Thymus (tissue), 11 donors: Measurements from ENCODE around the gene LYRM4. TPM values are rescaled to one million over a fixed set of nuclear protein-coding genes. Genes with fewer than 3 reads are reported as not detected.

Source experiments
- DNase-seq, 9 donors: peaks; one replicate each; pipeline ENCODE4 v3.0.0-alpha.2; 2013; ENCODE audit warnings: low spot score in 9 of 9, low read depth in 6 of 9, missing footprints in 1 of 9
- H3K27ac ChIP-seq, 2 donors: one replicate each; pipeline ENCODE4 v1.5.1; 2013; ENCODE audit warnings: control low read depth in 1 of 2, low read depth in 1 of 2, low read length in 1 of 2, mild to moderate bottlenecking in 1 of 2, moderate library complexity in 1 of 2
- H3K27me3 ChIP-seq, 2 donors: one replicate each; pipeline ENCODE4 v1.5.1; 2013; ENCODE audit warnings: low read length in 1 of 2; ENCODE audit not compliant: control insufficient read depth in 2 of 2, insufficient read depth in 1 of 2
- H3K36me3 ChIP-seq, 2 donors: one replicate each; pipeline ENCODE4 v1.5.1; 2013; ENCODE audit warnings: low read length in 1 of 2, mild to moderate bottlenecking in 1 of 2, moderate library complexity in 1 of 2; ENCODE audit not compliant: control insufficient read depth in 2 of 2, insufficient read depth in 2 of 2
- H3K4me1 ChIP-seq, 2 donors: one replicate each; pipeline ENCODE4 v1.5.1; 2013; ENCODE audit warnings: low read length in 2 of 2; ENCODE audit not compliant: control insufficient read depth in 2 of 2, insufficient read depth in 2 of 2
- H3K4me3 ChIP-seq, 2 donors: one replicate each; pipeline ENCODE4 v1.5.1; 2013; ENCODE audit warnings: low read length in 2 of 2, control low read depth in 1 of 2, mild to moderate bottlenecking in 1 of 2
- H3K9me3 ChIP-seq, 2 donors: one replicate each; pipeline ENCODE4 v1.5.1; 2013; ENCODE audit warnings: low read length in 1 of 2, mild to moderate bottlenecking in 1 of 2; ENCODE audit not compliant: control insufficient read depth in 2 of 2, insufficient read depth in 1 of 2
- WGBS: extraction: QIAGEN DNeasy Blood & Tissue Kit; methylation state at CpG from one replicate; pipeline ENCODE4 v1.1.7; 2013; 5-methylcytosine and 5-hydroxymethylcytosine counted together
- polyA plus RNA-seq: library from polyadenylated mRNA; stranded (reverse); fragments of 200-250 nt; gene quantifications from one replicate; pipeline ENCODE4 v1.2.3, GENCODE V29; 2013
- total RNA-seq: library from RNA; stranded (reverse); fragments of 120-200 nt; gene quantifications from one replicate; pipeline ENCODE4 v1.2.4, GENCODE V29; 2013
- donor health status: healthy.

LYRM4 gene
- total and polyA plus RNA-seq, 2 donors, result 31.6 to 33.7 TPM

DNA sequence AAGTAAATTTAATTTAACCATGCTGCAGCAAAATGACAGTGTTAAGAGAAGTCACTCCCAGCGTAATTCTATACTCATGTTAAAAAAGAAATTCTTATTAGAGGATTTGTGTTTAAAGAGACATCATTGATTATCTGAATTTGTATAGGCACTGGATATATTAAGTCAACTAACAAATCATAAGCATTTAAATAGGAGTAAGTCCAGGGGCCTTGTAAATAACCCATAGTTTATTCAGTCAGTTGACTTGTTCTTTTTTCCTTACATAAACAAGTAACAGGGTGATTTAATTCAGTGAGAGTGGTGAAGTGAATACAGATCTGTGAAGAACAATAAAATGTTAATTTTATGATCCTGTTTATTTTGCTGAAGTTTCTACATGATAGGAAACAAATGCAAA lies 22.4 kb downstream of the LYRM4 start:
- Histone ChIP-seq H3K4me3 (no peak overlapping the region), H3K27me3 (no peaks in the 10 kb centered on the region), H3K27ac (no peak overlapping the region), H3K4me1 (no peaks in the 10 kb centered on the region), H3K9me3 (no peaks in the 10 kb centered on the region), H3K36me3 (peaks cover 0 to 10% of the 10 kb centered on the region in 2 donors)
- WGBS, result 96% methylated on average over 1 of the region's 1 CpG
- DNase-seq, result no peak

GRCh38 chr6:5237805-5238204 lies 22.9 kb downstream of the LYRM4 start:
- 96% methylated on average over 4 of the region's 4 CpGs for WGBS
- no peaks in the 10 kb centered on the region for H3K4me1 ChIP-seq
- H3K9me3 ChIP-seq, result no peaks in the 10 kb centered on the region
- no peak for DNase-seq
- H3K36me3 ChIP-seq, result peaks cover 0 to 11% of the 10 kb centered on the region in 2 donors
- H3K4me3 ChIP-seq, result no peak overlapping the region
- H3K27ac ChIP-seq, result no peak overlapping the region
- H3K27me3 ChIP-seq, result no peaks in the 10 kb centered on the region

GRCh38 chr6:5235830-5236229 lies 24.9 kb downstream of the LYRM4 start:
- 99% methylated on average over 2 of the region's 2 CpGs for WGBS
- Histone ChIP-seq H3K4me1 (no peaks in the 10 kb centered on the region), H3K27ac (no peak overlapping the region), H3K27me3 (no peaks in the 10 kb centered on the region), H3K9me3 (no peaks in the 10 kb centered on the region), H3K4me3 (no peak overlapping the region), H3K36me3 (peaks cover 0 to 11% of the 10 kb centered on the region in 2 donors)
- DNase-seq, result no peak

DNA sequence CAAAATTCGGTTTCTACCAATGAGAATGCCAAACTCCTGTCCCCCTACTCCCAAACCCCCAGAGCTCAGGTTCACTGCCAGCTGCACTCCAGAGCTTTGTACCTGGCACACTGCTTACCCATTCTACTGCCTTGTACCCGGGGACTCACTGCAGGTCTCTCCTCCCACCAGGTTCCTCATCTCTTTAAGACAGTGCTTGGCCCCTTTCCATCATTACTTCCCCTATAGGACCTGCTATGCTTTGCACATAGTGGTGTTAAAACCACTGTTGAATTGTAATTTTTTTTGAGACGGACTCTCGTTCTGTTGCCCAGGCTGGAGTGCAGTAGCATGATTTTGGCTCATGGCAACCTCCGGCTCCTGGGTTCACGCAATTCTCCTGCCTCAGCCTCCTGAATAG lies 25.9 kb downstream of the LYRM4 start:
- Histone ChIP-seq H3K4me1 (no peaks in the 10 kb centered on the region), H3K4me3 (no peak overlapping the region), H3K36me3 (peaks cover 0 to 10% of the 10 kb centered on the region in 2 donors), H3K27ac (no peak overlapping the region), H3K27me3 (no peaks in the 10 kb centered on the region), H3K9me3 (no peaks in the 10 kb centered on the region)
- 95% methylated on average over 6 of the region's 6 CpGs for WGBS
- DNase-seq, result no peak

GRCh38 chr6:5231289-5231688 lies 29.5 kb downstream of the LYRM4 start:
- H3K4me3 ChIP-seq, result no peak overlapping the region
- no peaks in the 10 kb centered on the region for H3K4me1 ChIP-seq
- H3K27ac ChIP-seq, result no peak overlapping the region
- H3K9me3 ChIP-seq, result no peaks in the 10 kb centered on the region
- H3K27me3 ChIP-seq, result no peaks in the 10 kb centered on the region
- no peak for DNase-seq
- H3K36me3 ChIP-seq, result peaks cover 0 to 3% of the 10 kb centered on the region in 2 donors
- WGBS, result 96% methylated on average over 2 of the region's 2 CpGs

DNA sequence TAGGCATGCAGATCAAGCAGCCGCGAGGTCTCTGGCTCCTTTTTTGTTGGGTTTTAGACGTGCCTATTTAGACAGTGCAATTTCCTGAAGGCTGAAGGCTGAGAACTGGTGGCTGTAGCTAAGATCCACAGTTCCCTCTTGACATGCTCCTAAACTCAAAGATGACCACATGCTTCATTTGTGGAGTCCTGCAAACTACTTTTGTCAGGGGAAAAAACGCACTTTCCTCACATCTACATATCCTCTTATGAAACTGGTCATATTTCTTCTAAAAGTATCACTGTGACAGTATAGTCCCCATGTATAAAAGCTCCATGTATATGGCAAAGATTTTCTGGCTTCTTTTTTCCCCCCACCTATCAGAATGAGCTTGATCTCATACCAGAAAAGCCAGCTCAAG lies 30.7 kb downstream of the LYRM4 start:
- no peak overlapping the region for H3K4me3 ChIP-seq
- H3K27ac ChIP-seq, result no peak overlapping the region
- WGBS, result 90% methylated on average over 4 of the region's 4 CpGs
- no peaks in the 10 kb centered on the region for H3K27me3 ChIP-seq
- no peaks in the 10 kb centered on the region for H3K9me3 ChIP-seq
- peaks cover 0 to 3% of the 10 kb centered on the region in 2 donors for H3K36me3 ChIP-seq
- DNase-seq, result no peak
- no peaks in the 10 kb centered on the region for H3K4me1 ChIP-seq

GRCh38 chr6:5229356-5229755 lies 31.4 kb downstream of the LYRM4 start:
- Histone ChIP-seq H3K4me1 (no peaks in the 10 kb centered on the region), H3K36me3 (peaks cover 0 to 3% of the 10 kb centered on the region in 2 donors), H3K4me3 (no peak overlapping the region), H3K27me3 (no peaks in the 10 kb centered on the region), H3K9me3 (no peaks in the 10 kb centered on the region), H3K27ac (no peak overlapping the region)
- no peak for DNase-seq
- WGBS, result 89% methylated on average over 3 of the region's 3 CpGs

GRCh38 chr6:5223309-5223708 lies 37.4 kb downstream of the LYRM4 start:
- no peaks in the 10 kb centered on the region for H3K27me3 ChIP-seq
- no peaks in the 10 kb centered on the region for H3K9me3 ChIP-seq
- WGBS, result 98% methylated on average over 6 of the region's 6 CpGs
- no peak for DNase-seq
- H3K4me3 ChIP-seq, result no peak overlapping the region
- no peak overlapping the region for H3K27ac ChIP-seq
- H3K4me1 ChIP-seq, result no peaks in the 10 kb centered on the region
- H3K36me3 ChIP-seq, result no peaks in the 10 kb centered on the region

DNA sequence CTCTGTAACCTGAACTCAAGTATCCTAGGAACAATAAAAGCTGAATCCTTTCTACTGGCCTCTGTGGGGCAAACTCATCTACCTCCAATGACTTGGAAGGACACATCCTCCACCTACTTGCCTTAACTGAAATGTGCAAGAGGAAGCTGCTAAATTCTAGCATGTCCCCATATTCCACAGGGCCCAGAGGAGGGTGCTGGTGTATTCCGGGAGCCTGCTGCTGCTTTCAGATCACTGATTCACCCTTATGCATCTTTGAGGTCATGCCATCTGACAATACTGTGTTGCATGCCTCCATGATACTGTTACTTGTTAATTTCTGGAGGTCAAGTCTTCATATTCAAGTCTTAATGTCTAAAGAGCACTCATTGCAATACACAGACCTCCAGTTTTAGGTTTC lies 40.3 kb downstream of the LYRM4 start:
- no peaks in the 10 kb centered on the region for H3K9me3 ChIP-seq
- no peaks in the 10 kb centered on the region for H3K4me1 ChIP-seq
- WGBS, result 98% methylated on average over 1 of the region's 1 CpG
- H3K27ac ChIP-seq, result no peak overlapping the region
- H3K27me3 ChIP-seq, result no peaks in the 10 kb centered on the region
- no peak for DNase-seq
- no peak overlapping the region for H3K4me3 ChIP-seq
- peaks cover 3% of the 10 kb centered on the region in 2 donors for H3K36me3 ChIP-seq
